A549 (cell line): Measurements from ENCODE around the gene CEP112. TPM values are rescaled to one million over a fixed set of nuclear protein-coding genes. Genes with fewer than 3 reads are reported as not detected.

Experiments
- ATAC-seq, 2 experiments: fragments of 200-7000 bp in 1 of 2; fragments of >200 bp in 1 of 2; cut with Nextera tagmentation in 1 of 2; cut with Tn5 transposase in 1 of 2; 3 replicates each; pipeline versions ENCODE4 v1.8.0 to v1.9.1; 2018 to 2020; ENCODE audit warnings: mild to moderate bottlenecking in 1 of 2, moderate library complexity in 1 of 2
- CTCF ChIA-PET: fragments of 300-600 bp; sonication (Branson Sonifier 250); formaldehyde crosslinking; extraction: SDS; loops from one replicate; lab custom pipeline; 2021; ENCODE audit warnings: antibody characterized with exemption, inconsistent platforms; lab: Yijun Ruan, JAX
- POLR2A ChIA-PET: fragments of 350-600 bp; formaldehyde crosslinking; extraction: SDS; loops from one replicate; lab custom pipeline; 2021; ENCODE audit warnings: antibody characterized with exemption, inconsistent platforms; lab: Yijun Ruan, JAX
- DNase-seq, 2 experiments: peaks; one replicate each; pipeline versions ENCODE4 v3.0.0 to v3.0.0-alpha.2; 2011 to 2016; ENCODE audit warnings: low read depth in 1 of 2, low spot score in 1 of 2
- FAIRE-seq: peaks from 2 replicates; lab custom pipeline; 2011; peaks lifted over from hg19 to GRCh38; lab: Jason Lieb, UNC
- H3K27ac ChIP-seq, 2 experiments: fragments of >200 bp; sonication (Bioruptor Twin); formaldehyde crosslinking; 3 replicates each; pipeline ENCODE4 v1.5.1; 2016 to 2017
- H3K4me1 ChIP-seq: fragments of >200 bp; sonication (Bioruptor Twin); formaldehyde crosslinking; 3 replicates; pipeline ENCODE4 v1.6.1; 2016
- H3K4me2 ChIP-seq: fragments of >200 bp; sonication (Bioruptor Twin); formaldehyde crosslinking; 3 replicates; pipeline ENCODE4 v1.6.1; 2016
- H3K4me3 ChIP-seq: fragments of >200 bp; sonication (Bioruptor Twin); formaldehyde crosslinking; 3 replicates; pipeline ENCODE4 v1.5.1; 2016
- H3K9me3 ChIP-seq: fragments of >200 bp; sonication (Bioruptor Twin); formaldehyde crosslinking; 3 replicates; pipeline ENCODE4 v1.6.1; 2016
- BHLHE40 ChIP-seq: IDR thresholded peaks from 2 replicates; pipeline ENCODE4 v1.6.1; 2012; ENCODE audit warnings: low read depth, low read length, inconsistent platforms
- CBX2 ChIP-seq: fragments of 200-600 bp; sonication (generic); IDR thresholded peaks from 2 replicates; pipeline ENCODE4 v1.6.1; 2016; ENCODE audit warnings: low read depth, mild to moderate bottlenecking, borderline replicate concordance
- CHD2 ChIP-seq: fragments of 150-350 bp; IDR thresholded peaks from 2 replicates; pipeline ENCODE4 v1.6.1; 2014; ENCODE audit warnings: low read length; ENCODE audit not compliant: partially characterized antibody
- CHD4 ChIP-seq: fragments of 200-600 bp; sonication (generic); IDR thresholded peaks from 2 replicates; pipeline ENCODE4 v1.6.1; 2016; ENCODE audit warnings: antibody characterized with exemption, mild to moderate bottlenecking, borderline replicate concordance
- EHF ChIP-seq: fragments of 250-450 bp; sonication (Bioruptor Pico); IDR thresholded peaks from 2 replicates; pipeline ENCODE4 v1.5.0; 2020; ENCODE audit warnings: mild to moderate bottlenecking
- EP300 ChIP-seq, 2 experiments: fragments of >200 bp; sonication (Bioruptor Twin); formaldehyde crosslinking; IDR thresholded peaks; 2 replicates in 1 of 2; 3 replicates in 1 of 2; pipeline ENCODE4 v1.6.1; 2016 to 2017
- MAFK ChIP-seq: fragments of 450-650 bp; IDR thresholded peaks from 2 replicates; pipeline ENCODE4 v1.6.1; 2014; ENCODE audit not compliant: partially characterized antibody
- NPAS2 ChIP-seq: fragments of 250-450 bp; sonication (Bioruptor Pico); IDR thresholded peaks from 2 replicates; pipeline ENCODE4 v1.8.0; 2022; ENCODE audit warnings: mild to moderate bottlenecking, moderate library complexity, borderline replicate concordance
- POLR2AphosphoS2 ChIP-seq: conservative IDR thresholded peaks from 2 replicates; pipeline ENCODE4 v1.6.1; 2012; ENCODE audit warnings: low read length, improper control_type of control experiment, inconsistent platforms
- RNF2 ChIP-seq: fragments of 200-600 bp; sonication (generic); IDR thresholded peaks from 2 replicates; pipeline ENCODE4 v1.6.1; 2016; ENCODE audit warnings: low read depth, mild to moderate bottlenecking, antibody characterized with exemption, moderate library complexity, borderline replicate concordance
- WGBS: methylation state at CpG from one replicate; pipeline ENCODE4 v1.1.6; 2017; ENCODE audit errors: missing lambda C conversion rate; 5-methylcytosine and 5-hydroxymethylcytosine counted together
- polyA plus RNA-seq, 4 experiments: library from polyadenylated mRNA; depleted of rRNA in 3 of 4; stranded (reverse); fragments of >200 nt; fragmentation: RNase III in 1 of 4; extraction: RNeasy Plus Mini Kit Qiagen cat#74134 plus additional on column Dnase treatment in 1 of 4; gene quantifications; 2 replicates in 3 of 4; 3 replicates in 1 of 4; pipeline ENCODE4 v1.2.3, GENCODE V29; 2011 to 2017
- TF ChIP-seq, protein P1 (sequence below): fragments of 250-450 bp; sonication (Bioruptor Pico); IDR thresholded peaks from 2 replicates; pipeline ENCODE4 v1.5.0; 2020; ENCODE audit warnings: low read depth, mild to moderate bottlenecking, moderate library complexity
- TF ChIP-seq, protein P2 (sequence below): fragments of 200-600 bp; sonication (generic); IDR thresholded peaks from 2 replicates; pipeline ENCODE4 v1.6.1; 2016; ENCODE audit warnings: antibody characterized with exemption, mild to moderate bottlenecking, moderate library complexity
- TF ChIP-seq, protein P3 (sequence below): fragments of 150-350 bp; IDR thresholded peaks from 2 replicates; pipeline ENCODE4 v1.6.1; 2014; ENCODE audit warnings: low read depth, mild to moderate bottlenecking, low read length
- TF ChIP-seq, protein P4 (sequence below): fragments of >200 bp; sonication (Bioruptor Twin); formaldehyde crosslinking; IDR thresholded peaks from 2 replicates; pipeline ENCODE4 v1.6.1; 2016

The CEP112 gene
- polyA plus RNA-seq, 2 of the 4 experiments (the other 2 are of a cell fraction) = 9.6 to 15.2 TPM

DNA sequence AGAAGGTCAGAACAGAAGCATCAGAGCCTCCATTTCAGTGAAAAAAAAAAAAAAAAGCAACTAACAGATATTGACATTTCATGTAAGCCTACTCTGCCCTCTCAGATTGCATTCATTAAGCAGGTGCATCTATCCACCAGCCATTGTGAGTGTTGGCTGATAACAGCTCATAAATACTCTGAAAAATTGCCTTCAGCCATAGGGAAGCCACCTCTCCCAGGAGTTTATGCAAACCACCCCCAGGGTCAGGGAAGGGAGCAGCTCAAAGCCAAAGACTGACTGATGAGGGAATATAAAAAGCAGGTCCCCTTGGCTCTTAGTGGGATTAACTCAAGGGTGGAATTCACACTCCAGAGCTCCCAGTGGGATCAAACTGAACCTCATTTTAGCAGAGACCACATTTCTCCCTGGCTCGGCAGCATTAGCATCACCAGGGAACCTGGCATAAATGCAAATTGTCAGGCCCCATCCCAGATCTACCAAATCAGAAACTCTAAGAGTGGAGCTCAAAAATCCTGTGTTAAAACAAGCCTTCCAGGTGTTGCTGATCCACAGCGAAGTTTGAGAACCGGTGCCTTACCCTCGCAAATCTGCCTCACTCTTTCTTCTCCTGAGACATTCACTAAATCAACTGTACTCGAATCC is 23.1 kb upstream of the CEP112 start:
- 88% methylated on average over 5 of the region's 5 CpGs for WGBS

DNA sequence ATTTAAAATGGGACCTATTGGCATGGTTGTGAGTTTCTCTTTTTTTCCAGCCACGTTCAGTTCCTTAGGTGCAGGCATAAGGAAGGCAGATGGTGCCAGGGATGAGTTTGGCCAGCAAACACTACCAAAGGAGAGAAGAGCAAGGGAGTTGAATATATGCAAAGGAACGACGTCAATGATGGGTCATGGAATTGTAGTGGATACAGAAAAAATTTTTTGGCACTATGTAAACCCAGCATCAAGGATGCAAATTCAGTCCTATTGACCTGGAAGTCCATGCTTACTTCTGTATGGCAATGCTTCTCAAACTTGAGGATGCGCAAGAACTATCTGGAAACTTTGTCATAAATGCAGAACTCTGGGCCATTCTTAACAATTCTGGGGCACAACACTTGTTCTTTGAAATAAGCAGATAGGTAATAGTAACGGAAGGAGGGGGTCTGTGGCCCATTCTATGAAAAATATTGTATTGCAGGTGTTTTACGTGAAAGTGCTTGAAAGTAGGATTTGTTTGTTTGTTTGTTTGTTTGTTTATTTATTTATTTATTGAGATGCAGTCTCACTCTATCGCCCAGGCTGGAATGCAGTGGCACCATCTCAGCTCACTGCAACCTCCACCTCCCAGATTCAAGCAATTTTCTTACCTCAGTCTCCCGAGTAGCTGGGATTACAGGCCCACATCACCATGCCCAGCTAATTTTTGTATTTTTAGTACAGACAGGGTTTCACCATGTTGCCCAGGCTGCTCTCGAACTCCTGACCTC is 19.3 kb upstream of the CEP112 start:
- TF ChIP-seq POLR2AphosphoS2 = no peak
- TF ChIP-seq, protein P1, sequence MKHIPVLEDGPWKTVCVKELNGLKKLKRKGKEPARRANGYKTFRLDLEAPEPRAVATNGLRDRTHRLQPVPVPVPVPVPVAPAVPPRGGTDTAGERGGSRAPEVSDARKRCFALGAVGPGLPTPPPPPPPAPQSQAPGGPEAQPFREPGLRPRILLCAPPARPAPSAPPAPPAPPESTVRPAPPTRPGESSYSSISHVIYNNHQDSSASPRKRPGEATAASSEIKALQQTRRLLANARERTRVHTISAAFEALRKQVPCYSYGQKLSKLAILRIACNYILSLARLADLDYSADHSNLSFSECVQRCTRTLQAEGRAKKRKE (CRISPR knock-in tag) = no peak
- no peak for TF ChIP-seq CHD4
- TF ChIP-seq CBX2 = no peak
- TF ChIP-seq, protein P2, sequence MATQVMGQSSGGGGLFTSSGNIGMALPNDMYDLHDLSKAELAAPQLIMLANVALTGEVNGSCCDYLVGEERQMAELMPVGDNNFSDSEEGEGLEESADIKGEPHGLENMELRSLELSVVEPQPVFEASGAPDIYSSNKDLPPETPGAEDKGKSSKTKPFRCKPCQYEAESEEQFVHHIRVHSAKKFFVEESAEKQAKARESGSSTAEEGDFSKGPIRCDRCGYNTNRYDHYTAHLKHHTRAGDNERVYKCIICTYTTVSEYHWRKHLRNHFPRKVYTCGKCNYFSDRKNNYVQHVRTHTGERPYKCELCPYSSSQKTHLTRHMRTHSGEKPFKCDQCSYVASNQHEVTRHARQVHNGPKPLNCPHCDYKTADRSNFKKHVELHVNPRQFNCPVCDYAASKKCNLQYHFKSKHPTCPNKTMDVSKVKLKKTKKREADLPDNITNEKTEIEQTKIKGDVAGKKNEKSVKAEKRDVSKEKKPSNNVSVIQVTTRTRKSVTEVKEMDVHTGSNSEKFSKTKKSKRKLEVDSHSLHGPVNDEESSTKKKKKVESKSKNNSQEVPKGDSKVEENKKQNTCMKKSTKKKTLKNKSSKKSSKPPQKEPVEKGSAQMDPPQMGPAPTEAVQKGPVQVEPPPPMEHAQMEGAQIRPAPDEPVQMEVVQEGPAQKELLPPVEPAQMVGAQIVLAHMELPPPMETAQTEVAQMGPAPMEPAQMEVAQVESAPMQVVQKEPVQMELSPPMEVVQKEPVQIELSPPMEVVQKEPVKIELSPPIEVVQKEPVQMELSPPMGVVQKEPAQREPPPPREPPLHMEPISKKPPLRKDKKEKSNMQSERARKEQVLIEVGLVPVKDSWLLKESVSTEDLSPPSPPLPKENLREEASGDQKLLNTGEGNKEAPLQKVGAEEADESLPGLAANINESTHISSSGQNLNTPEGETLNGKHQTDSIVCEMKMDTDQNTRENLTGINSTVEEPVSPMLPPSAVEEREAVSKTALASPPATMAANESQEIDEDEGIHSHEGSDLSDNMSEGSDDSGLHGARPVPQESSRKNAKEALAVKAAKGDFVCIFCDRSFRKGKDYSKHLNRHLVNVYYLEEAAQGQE = no peak
- no peak for TF ChIP-seq EP300 (IDR thresholded peaks at IDR 0.05)
- no peak for TF ChIP-seq MAFK
- no peak for TF ChIP-seq CHD2
- TF ChIP-seq, protein P3, sequence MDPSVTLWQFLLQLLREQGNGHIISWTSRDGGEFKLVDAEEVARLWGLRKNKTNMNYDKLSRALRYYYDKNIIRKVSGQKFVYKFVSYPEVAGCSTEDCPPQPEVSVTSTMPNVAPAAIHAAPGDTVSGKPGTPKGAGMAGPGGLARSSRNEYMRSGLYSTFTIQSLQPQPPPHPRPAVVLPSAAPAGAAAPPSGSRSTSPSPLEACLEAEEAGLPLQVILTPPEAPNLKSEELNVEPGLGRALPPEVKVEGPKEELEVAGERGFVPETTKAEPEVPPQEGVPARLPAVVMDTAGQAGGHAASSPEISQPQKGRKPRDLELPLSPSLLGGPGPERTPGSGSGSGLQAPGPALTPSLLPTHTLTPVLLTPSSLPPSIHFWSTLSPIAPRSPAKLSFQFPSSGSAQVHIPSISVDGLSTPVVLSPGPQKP = no peak
- FAIRE-seq (peak; percentile 54), ATAC-seq (no peak), DNase-seq (no peak)
- H3K9me3 ChIP-seq = no peaks in the 10 kb centered on the region
- H3K4me3 ChIP-seq = no peak overlapping the region
- H3K4me1 ChIP-seq = no peaks in the 10 kb centered on the region
- ChIA-PET POLR2A (no interaction called here), CTCF (interaction anchor here (1.5 to 6.1 kb wide), 2 partner anchors 10 to 405 kb away, joined by 3 to 59 read pairs; no protein-coding TSS in a partner anchor)
- no peak overlapping the region for H3K27ac ChIP-seq
- no peak overlapping the region for H3K4me2 ChIP-seq
- 76% methylated on average over 9 of the region's 9 CpGs for WGBS

More for the DNA sequence above, 23.1 kb upstream of the CEP112 start:
- ATAC-seq (no peak), DNase-seq (no peak), FAIRE-seq (no peak)
- Histone ChIP-seq H3K4me2 (no peak overlapping the region), H3K27ac (no peak overlapping the region), H3K4me1 (no peaks in the 10 kb centered on the region), H3K9me3 (no peaks in the 10 kb centered on the region)
- CTCF ChIA-PET = interaction anchor here (2.1 to 6.1 kb wide), 2 partner anchors 14 to 41 kb away, joined by 6 to 59 read pairs; no protein-coding TSS in a partner anchor
- POLR2A ChIA-PET = no interaction called here
- no peak for TF ChIP-seq NPAS2
- no peak for TF ChIP-seq RNF2
- TF ChIP-seq, protein P4, sequence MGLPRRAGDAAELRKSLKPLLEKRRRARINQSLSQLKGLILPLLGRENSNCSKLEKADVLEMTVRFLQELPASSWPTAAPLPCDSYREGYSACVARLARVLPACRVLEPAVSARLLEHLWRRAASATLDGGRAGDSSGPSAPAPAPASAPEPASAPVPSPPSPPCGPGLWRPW = no peak
- TF ChIP-seq EHF (CRISPR knock-in tag) = no peak
- no peak for TF ChIP-seq BHLHE40
- TF ChIP-seq, protein P2 = no peak
- TF ChIP-seq, all 56 proteins: peak for 0
- no peak overlapping the region for H3K4me3 ChIP-seq
